Measurements from ENCODE around the gene RTN1. TPM values are rescaled to one million over a fixed set of nuclear protein-coding genes. Genes with fewer than 3 reads are reported as not detected.

Gene RTN1
- total and polyA plus RNA-seq, 3 donors from 2014 or later, result 8.2 to 11.1 (median 10.9) TPM

GRCh38 chr14:59634617-59635016 lies 236.0 kb downstream of the RTN1 start:
- H3K36me3 ChIP-seq (ENCODE audit: low read depth, missing control alignments), result no peaks in the 10 kb centered on the region
- H3K27ac ChIP-seq, result no peak overlapping the region
- WGBS, 2 donors, result 72 to 74% methylated on average over 2 of the region's 2 CpGs
- intact Hi-C loops (cut with DNase I; ENCODE audit: low total_unique reads), result no loop called here
- no peaks in the 10 kb centered on the region for H3K4me1 ChIP-seq
- no peak for DNase-seq
- H3K9me3 ChIP-seq, result no peaks in the 10 kb centered on the region
- H3K27me3 ChIP-seq, result no peaks in the 10 kb centered on the region
- H3K4me3 ChIP-seq, result no peak overlapping the region
- TF ChIP-seq CTCF (IDR thresholded peaks at IDR 0.05), result no peak
- TF ChIP-seq POLR2A (IDR thresholded peaks at IDR 0.05), result no peak

- 53 to 57% methylated on average over 3 of the region's 3 CpGs for WGBS, 2 donors
- DNase-seq, result no peak
- intact Hi-C loops (cut with DNase I; ENCODE audit: low total_unique reads), result no loop called here
Observed at GRCh38 chr14:59633486-59633885, 237.1 kb downstream of the RTN1 start.

GRCh38 chr14:59632381-59632780 lies 238.2 kb downstream of the RTN1 start:
- Histone ChIP-seq H3K4me3 (no peak overlapping the region), H3K27me3 (no peaks in the 10 kb centered on the region), H3K4me1 (no peaks in the 10 kb centered on the region), H3K9me3 (no peaks in the 10 kb centered on the region), H3K36me3 (ENCODE audit: low read depth, missing control alignments) (no peaks in the 10 kb centered on the region), H3K27ac (no peak overlapping the region)
- TF ChIP-seq CTCF (IDR thresholded peaks at IDR 0.05), result peak; percentile 45 to 54 (median 49)
- no peak for TF ChIP-seq POLR2A (IDR thresholded peaks at IDR 0.05)
- 37 to 72% methylated on average over 3 of the region's 3 CpGs for WGBS, 2 donors
- intact Hi-C loops (cut with DNase I; ENCODE audit: low total_unique reads), result no loop called here
- DNase-seq, result peak; percentile 70

More at GRCh38 chr14:59633486-59633885, 237.1 kb downstream of the RTN1 start:
- Histone ChIP-seq H3K9me3 (no peaks in the 10 kb centered on the region), H3K36me3 (ENCODE audit: low read depth, missing control alignments) (no peaks in the 10 kb centered on the region), H3K27ac (no peak overlapping the region), H3K27me3 (no peaks in the 10 kb centered on the region), H3K4me1 (no peaks in the 10 kb centered on the region), H3K4me3 (no peak overlapping the region)
- TF ChIP-seq POLR2A (IDR thresholded peaks at IDR 0.05) (no peak), CTCF (IDR thresholded peaks at IDR 0.05) (no peak)

- no peak for TF ChIP-seq POLR2A (IDR thresholded peaks at IDR 0.05)
- peak in 1 of 3 experiments; percentile 16 for TF ChIP-seq CTCF (IDR thresholded peaks at IDR 0.05)
- intact Hi-C loops (cut with DNase I; ENCODE audit: low total_unique reads), result no loop called here
- Histone ChIP-seq H3K4me1 (no peaks in the 10 kb centered on the region), H3K4me3 (peak overlapping the region in 1 of 2 donors; percentile 54), H3K36me3 (ENCODE audit: low read depth, missing control alignments) (no peaks in the 10 kb centered on the region), H3K9me3 (no peaks in the 10 kb centered on the region), H3K27ac (no peak overlapping the region), H3K27me3 (no peaks in the 10 kb centered on the region)
- peak; percentile 19 for DNase-seq
- WGBS, 2 donors, result 18 to 19% methylated on average over 3 of the region's 3 CpGs
Observed at GRCh38 chr14:59631237-59631636, 239.3 kb downstream of the RTN1 start.

- H3K4me3 ChIP-seq, result peak overlapping the region; percentile 44 to 54
Observed at GRCh38 chr14:59630288-59630963, 240.2 kb downstream of the RTN1 start.

More at GRCh38 chr14:59630288-59630963, 240.2 kb downstream of the RTN1 start:
- peak; percentile 43 for DNase-seq
- Histone ChIP-seq H3K4me1 (no peaks in the 10 kb centered on the region), H3K9me3 (no peaks in the 10 kb centered on the region), H3K27me3 (no peaks in the 10 kb centered on the region), H3K36me3 (ENCODE audit: low read depth, missing control alignments) (no peaks in the 10 kb centered on the region), H3K27ac (no peak overlapping the region)
- intact Hi-C loops (cut with DNase I; ENCODE audit: low total_unique reads), result no loop called here
- WGBS, 2 donors, result 1 to 2% methylated on average over 25 to 51 of the region's 57 CpGs
- TF ChIP-seq POLR2A (IDR thresholded peaks at IDR 0.05), result no peak
- peak in 1 of 3 experiments; percentile 8 for TF ChIP-seq CTCF (IDR thresholded peaks at IDR 0.05)
